NT2/D1 (cell line): ENCODE data around the gene IFRD1.

Experiments
- DNase-seq: peaks from one replicate; pipeline ENCODE4 v3.0.0-alpha.2; 2011; ENCODE audit warnings: low read depth, low spot score
- H3K27me3 ChIP-seq: 2 replicates; pipeline ENCODE4 v1.6.0; 2011; ENCODE audit warnings: mild to moderate bottlenecking; ENCODE audit not compliant: insufficient read length, insufficient read depth
- H3K36me3 ChIP-seq: 2 replicates; pipeline ENCODE4 v1.6.1; 2011; ENCODE audit warnings: mild to moderate bottlenecking, low read length, mixed read lengths; ENCODE audit not compliant: insufficient read depth, insufficient read length
- H3K4me1 ChIP-seq: 2 replicates; pipeline ENCODE4 v1.5.1; 2011; ENCODE audit not compliant: insufficient read depth, insufficient read length
- H3K4me3 ChIP-seq: 2 replicates; pipeline ENCODE4 v1.5.1; 2011; ENCODE audit warnings: low read depth; ENCODE audit not compliant: insufficient read length
- H3K9ac ChIP-seq: 2 replicates; pipeline ENCODE4 v1.6.0; 2011; ENCODE audit warnings: low read depth; ENCODE audit not compliant: insufficient read length
- H3K9me3 ChIP-seq: 2 replicates; pipeline ENCODE4 v1.5.1; 2011; ENCODE audit warnings: mild to moderate bottlenecking, low read length; ENCODE audit not compliant: insufficient read depth
- SUZ12 ChIP-seq: IDR thresholded peaks from 2 replicates; pipeline ENCODE4 v1.6.1; 2011; ENCODE audit not compliant: insufficient read length, insufficient read depth; ENCODE audit errors: extremely low read depth
- YY1 ChIP-seq: IDR thresholded peaks from 2 replicates; pipeline ENCODE4 v1.6.1; 2011; ENCODE audit not compliant: insufficient read length, insufficient read depth
- ZNF274 ChIP-seq: IDR thresholded peaks from 2 replicates; pipeline ENCODE4 v1.6.1; 2011; ENCODE audit warnings: mild to moderate bottlenecking, low read depth, low read length

The IFRD1 gene

DNA sequence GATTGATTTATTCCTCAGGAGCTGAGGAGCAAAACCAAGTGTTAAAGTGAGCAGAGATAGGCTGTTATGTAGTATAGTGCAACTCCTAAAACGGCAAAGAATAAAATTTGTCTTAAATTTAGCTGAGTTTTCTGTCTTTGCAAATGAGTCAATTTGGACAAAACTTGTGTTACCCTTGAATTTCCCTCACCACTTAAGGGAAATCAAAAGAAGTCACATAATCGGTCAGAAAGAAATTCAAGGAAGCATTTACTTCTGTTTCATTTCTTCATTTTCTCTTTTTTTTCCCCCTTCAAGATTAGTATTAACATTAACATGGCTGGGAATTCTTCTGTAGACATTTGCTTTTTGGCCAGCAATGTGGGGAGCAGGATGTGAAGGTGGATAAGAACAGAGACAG, 44.4 kb downstream of the IFRD1 start:
- H3K9ac ChIP-seq: no peak overlapping the region
- DNase-seq: no peak
- H3K4me1 ChIP-seq: no peaks in the 10 kb centered on the region
- H3K36me3 ChIP-seq: no peaks in the 10 kb centered on the region
- no peaks in the 10 kb centered on the region for H3K27me3 ChIP-seq
- TF ChIP-seq ZNF274: no peak
- H3K4me3 ChIP-seq: no peak overlapping the region
- H3K9me3 ChIP-seq: no peaks in the 10 kb centered on the region

GRCh38 chr7:112495156-112495788, 45.0 kb downstream of the IFRD1 start:
- H3K9me3 ChIP-seq: no peaks in the 10 kb centered on the region

DNA sequence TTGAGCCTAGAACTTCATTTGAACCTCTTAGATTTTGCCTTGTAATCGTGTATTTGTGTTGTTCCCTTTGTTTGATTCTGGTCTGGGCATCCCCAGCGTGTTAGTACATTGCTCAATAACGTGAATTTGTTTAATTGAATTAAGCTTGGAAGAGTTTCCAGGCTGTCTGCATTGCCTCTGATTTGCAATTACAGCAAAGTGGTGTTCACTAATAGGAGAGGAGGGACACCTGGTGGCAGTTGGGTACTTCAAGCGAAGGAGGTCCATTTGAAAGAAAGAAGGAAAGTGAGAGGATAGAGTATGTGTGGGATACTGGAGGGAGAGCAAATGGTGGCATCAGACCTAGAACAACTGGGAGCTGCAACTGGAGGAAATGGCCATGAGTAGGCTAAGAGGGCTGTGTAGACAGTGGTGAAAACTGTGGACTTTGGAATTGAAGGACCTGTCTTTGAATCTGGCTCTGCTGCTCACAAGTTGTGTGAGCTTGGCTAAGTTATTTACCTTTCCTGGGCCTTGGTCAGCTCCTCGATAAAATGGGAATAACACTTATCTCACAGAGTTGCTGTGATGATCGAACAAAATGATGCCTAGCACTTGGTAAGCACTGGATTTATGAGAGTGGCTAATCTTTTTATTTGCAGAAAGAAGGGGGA, 45.7 kb downstream of the IFRD1 start:
- Histone ChIP-seq H3K4me3 (no peak overlapping the region), H3K27me3 (no peaks in the 10 kb centered on the region), H3K4me1 (no peaks in the 10 kb centered on the region), H3K9ac (no peak overlapping the region), H3K9me3 (no peaks in the 10 kb centered on the region), H3K36me3 (no peaks in the 10 kb centered on the region)
- TF ChIP-seq YY1: no peak
- no peak for TF ChIP-seq SUZ12
- TF ChIP-seq ZNF274: no peak
- peak; percentile 44 for DNase-seq

More at GRCh38 chr7:112495156-112495788, 45.0 kb downstream of the IFRD1 start:
- H3K36me3 ChIP-seq: no peaks in the 10 kb centered on the region
- H3K27me3 ChIP-seq: no peaks in the 10 kb centered on the region
- H3K9ac ChIP-seq: no peak overlapping the region
- no peak for TF ChIP-seq ZNF274
- TF ChIP-seq SUZ12: no peak
- TF ChIP-seq YY1: no peak
- H3K4me3 ChIP-seq: no peak overlapping the region
- no peak for DNase-seq
- no peaks in the 10 kb centered on the region for H3K4me1 ChIP-seq

- H3K27me3 ChIP-seq: no peaks in the 10 kb centered on the region
- no peak overlapping the region for H3K9ac ChIP-seq
- H3K36me3 ChIP-seq: no peaks in the 10 kb centered on the region
- H3K4me1 ChIP-seq: no peaks in the 10 kb centered on the region
- H3K9me3 ChIP-seq: no peaks in the 10 kb centered on the region
- no peak for DNase-seq
- H3K4me3 ChIP-seq: no peak overlapping the region
- TF ChIP-seq YY1: no peak
- no peak for TF ChIP-seq ZNF274
- no peak for TF ChIP-seq SUZ12
Measured at GRCh38 chr7:112497481-112497880, 47.2 kb downstream of the IFRD1 start.

DNA sequence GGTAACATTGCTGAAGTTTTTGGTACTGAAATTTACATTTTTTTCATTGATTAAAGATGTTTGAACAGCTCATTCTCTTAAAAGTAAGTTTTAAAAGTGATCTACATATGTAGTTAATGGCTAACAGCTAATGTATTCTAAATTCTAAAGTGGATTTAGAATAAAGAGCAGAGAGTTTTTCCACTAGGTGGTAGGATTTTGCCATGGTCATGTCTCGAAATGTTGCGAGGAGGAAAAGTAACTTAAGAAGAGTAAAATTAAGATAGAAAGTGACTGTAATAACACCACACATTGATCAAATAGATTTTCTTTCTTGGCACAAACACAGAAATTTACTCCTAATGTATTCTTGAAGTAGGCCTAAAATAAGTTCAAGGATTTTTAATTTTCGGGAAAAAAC, 50.4 kb downstream of the IFRD1 start:
- no peak for TF ChIP-seq SUZ12
- TF ChIP-seq ZNF274: no peak
- no peak for TF ChIP-seq YY1
- H3K9ac ChIP-seq: no peak overlapping the region
- no peaks in the 10 kb centered on the region for H3K27me3 ChIP-seq
- H3K36me3 ChIP-seq: no peaks in the 10 kb centered on the region
- no peaks in the 10 kb centered on the region for H3K9me3 ChIP-seq
- no peak for DNase-seq
- no peaks in the 10 kb centered on the region for H3K4me1 ChIP-seq
- H3K4me3 ChIP-seq: no peak overlapping the region

DNA sequence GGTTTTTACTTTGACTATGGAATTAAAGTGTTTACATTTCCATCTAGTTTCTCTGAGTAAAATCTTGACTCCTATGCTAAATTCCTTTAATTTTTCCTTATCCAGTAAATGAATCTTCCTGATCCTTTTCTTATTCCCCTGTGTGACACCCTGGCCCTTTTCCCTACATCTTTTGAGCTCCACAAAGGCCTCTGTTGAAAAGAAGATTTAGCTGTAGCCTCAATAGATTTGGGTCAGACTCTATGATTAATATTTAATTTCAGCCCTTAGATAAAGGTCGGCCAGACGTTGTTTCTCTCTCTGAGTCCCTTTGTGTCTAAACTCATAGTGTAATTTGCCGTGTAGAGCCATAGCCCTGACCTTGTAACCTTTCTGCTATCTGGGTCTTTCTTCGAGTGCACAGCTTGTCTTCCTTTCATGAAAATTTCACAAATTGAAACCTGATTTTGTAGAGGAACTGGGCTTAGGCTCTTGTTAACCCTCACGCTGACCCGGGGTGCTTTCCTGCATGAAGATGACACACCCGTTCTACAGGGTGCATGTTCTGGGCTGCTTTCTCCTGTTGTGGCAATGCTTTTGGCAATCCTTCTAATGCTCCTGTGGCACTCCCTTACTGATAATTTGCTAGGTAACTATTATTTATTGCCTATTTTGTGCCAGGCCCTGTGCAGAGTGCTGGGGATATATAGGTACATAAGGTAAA, 51.7 kb downstream of the IFRD1 start:
- Histone ChIP-seq H3K4me3 (no peak overlapping the region), H3K36me3 (no peaks in the 10 kb centered on the region), H3K4me1 (no peaks in the 10 kb centered on the region), H3K9me3 (no peaks in the 10 kb centered on the region), H3K9ac (no peak overlapping the region), H3K27me3 (no peaks in the 10 kb centered on the region)
- TF ChIP-seq ZNF274 (no peak), SUZ12 (no peak), YY1 (no peak)
- no peak for DNase-seq

DNA sequence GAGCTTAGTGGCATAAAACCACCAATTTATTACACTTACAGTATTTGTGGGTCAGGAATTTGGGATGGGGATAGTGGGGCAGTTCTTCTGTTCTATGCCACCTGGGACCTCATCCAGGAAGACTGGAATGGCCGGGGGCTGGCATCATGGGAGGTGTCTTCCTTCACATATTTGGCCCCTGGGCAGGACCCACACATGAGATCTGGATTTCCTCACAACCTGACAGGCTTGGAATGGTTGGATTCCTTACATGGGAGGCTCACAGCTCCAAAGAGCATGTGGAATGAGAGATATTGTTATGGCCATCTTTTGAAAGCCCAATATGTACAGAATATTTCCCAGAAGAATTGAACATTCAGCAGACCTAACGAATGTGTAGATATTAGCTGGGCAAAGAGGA, 52.4 kb downstream of the IFRD1 start:
- H3K4me1 ChIP-seq: no peaks in the 10 kb centered on the region
- no peak for DNase-seq
- H3K9ac ChIP-seq: no peak overlapping the region
- H3K9me3 ChIP-seq: no peaks in the 10 kb centered on the region
- H3K4me3 ChIP-seq: no peak overlapping the region
- no peaks in the 10 kb centered on the region for H3K36me3 ChIP-seq
- H3K27me3 ChIP-seq: no peaks in the 10 kb centered on the region
- TF ChIP-seq YY1: no peak
